Fibroblast of pulmonary artery (primary cell): ENCODE data around the gene AGAP1.

Experiments used
- DNase-seq: peaks from one replicate; pipeline ENCODE4 v3.0.0-alpha.2; 2010; ENCODE audit warnings: low read depth
- H3K4me3 ChIP-seq: replicated peaks from 2 replicates; pipeline ENCODE4 v1.5.1; 2011; ENCODE audit warnings: low read depth, mild to moderate bottlenecking, control low read depth, low read length, moderate library complexity
- TF ChIP-seq, protein P1 (sequence below): IDR thresholded peaks from 2 replicates; pipeline ENCODE4 v1.5.1; 2011; ENCODE audit warnings: mild to moderate bottlenecking, control low read depth, low read length, inconsistent platforms; ENCODE audit errors: missing control alignments

The AGAP1 gene

DNA sequence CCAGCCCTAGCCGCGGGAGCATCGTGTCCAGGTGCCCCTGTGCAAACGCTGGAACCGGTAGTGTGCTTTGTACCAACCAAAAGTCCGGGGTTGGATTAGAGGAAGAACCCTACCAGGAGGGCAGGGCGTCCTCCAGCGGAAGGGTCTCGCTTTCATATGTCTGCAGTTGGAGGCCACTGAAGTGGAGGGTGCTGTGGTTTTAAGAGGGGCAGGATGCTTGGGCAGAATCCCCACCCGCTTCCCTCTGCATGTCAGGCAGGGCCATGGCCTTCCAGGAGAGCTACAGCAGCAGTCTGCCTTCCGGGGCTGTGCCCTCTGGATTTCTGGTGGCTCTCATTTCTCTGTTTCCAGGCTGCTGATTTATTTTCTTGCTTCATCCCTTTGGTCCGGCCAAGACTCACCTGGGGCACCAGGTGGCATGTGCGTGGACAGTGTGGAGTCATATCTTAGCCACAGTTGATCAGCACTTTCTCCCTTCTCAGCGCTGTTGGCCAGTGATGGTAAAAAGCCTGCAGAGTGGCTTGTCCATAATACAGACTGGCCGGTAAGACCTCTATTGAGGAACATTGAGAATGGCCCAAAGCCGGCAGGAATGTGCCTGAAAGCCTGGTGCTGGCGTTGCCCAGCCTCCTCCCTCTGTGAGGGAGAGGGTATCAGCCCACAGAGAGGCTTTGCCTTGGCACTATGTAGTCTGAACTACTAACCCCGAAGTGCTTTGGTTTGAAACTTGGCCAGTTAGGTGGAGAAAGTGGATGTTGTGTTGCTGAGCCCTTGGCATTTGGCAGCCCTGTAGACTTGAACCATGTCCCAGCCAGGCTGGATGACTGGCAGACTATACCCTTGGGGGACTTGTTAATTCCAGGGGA lies 1.8 kb downstream of the AGAP1 start:
- TF ChIP-seq, protein P1, sequence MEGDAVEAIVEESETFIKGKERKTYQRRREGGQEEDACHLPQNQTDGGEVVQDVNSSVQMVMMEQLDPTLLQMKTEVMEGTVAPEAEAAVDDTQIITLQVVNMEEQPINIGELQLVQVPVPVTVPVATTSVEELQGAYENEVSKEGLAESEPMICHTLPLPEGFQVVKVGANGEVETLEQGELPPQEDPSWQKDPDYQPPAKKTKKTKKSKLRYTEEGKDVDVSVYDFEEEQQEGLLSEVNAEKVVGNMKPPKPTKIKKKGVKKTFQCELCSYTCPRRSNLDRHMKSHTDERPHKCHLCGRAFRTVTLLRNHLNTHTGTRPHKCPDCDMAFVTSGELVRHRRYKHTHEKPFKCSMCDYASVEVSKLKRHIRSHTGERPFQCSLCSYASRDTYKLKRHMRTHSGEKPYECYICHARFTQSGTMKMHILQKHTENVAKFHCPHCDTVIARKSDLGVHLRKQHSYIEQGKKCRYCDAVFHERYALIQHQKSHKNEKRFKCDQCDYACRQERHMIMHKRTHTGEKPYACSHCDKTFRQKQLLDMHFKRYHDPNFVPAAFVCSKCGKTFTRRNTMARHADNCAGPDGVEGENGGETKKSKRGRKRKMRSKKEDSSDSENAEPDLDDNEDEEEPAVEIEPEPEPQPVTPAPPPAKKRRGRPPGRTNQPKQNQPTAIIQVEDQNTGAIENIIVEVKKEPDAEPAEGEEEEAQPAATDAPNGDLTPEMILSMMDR: no peak
- H3K4me3 ChIP-seq: peak overlapping the region; percentile 64
- DNase-seq: no peak

DNA sequence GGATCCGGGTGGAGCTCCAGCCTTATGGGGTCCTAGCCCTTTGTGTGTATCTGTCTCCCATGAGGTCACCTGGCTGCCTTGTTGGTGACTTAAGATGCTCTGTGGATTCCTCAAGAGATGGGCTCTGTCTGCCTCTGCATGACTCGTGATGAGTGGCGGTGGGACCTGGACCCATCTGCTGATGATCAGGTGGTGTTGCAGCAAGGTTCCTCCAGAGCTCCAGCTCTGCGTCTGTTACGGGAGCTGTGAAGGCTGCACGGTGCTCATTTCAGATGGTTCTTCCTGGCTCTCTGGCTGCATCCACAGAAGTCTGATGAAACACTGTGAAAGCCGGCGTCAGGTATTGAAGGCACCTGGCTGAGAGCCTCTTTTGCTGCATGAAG lies 2.4 kb downstream of the AGAP1 start:
- no peak for DNase-seq
- TF ChIP-seq, protein P1: no peak
- no peak overlapping the region for H3K4me3 ChIP-seq

DNA sequence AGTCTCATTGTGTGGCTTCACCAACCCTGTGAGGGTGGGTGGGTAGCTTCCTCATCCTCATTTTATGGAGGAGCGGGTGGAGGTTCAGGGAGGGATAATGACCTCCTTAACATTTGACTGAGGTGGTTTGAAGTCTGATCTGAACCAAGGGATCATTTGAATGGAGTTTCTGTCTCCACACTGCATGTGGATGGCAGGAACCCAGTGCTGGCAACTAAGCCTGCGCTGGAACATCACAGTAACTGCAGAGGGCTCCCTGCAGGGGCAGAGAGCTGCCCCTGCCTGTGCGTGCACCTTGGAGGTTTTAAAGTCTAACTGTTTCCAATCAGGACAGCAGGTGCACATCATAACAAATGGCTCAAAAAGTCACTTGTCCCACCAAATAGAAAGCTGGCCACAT lies 3.3 kb downstream of the AGAP1 start:
- no peak for DNase-seq
- no peak overlapping the region for H3K4me3 ChIP-seq
- TF ChIP-seq, protein P1: no peak

DNA sequence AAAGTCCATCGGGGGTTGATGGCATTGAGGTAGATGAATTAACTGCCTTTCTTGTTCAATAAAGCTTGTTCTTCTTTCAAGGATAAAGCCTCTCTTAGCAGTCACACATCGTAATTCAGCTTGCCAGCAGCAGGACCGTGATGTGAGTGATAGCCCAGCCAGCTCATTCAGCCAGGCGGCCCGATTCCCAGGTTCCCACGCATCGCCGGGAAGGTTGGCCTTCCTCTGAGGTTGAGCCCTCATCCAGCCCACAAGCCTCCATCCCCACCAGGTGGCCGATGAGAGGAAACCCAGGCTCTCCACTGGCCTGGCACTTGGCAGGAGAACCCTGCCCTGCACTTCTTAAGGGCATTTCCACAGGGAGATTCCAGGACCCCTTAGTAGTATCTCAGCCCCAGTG lies 4.7 kb downstream of the AGAP1 start:
- DNase-seq: no peak
- TF ChIP-seq, protein P1: no peak
- no peak overlapping the region for H3K4me3 ChIP-seq

DNA sequence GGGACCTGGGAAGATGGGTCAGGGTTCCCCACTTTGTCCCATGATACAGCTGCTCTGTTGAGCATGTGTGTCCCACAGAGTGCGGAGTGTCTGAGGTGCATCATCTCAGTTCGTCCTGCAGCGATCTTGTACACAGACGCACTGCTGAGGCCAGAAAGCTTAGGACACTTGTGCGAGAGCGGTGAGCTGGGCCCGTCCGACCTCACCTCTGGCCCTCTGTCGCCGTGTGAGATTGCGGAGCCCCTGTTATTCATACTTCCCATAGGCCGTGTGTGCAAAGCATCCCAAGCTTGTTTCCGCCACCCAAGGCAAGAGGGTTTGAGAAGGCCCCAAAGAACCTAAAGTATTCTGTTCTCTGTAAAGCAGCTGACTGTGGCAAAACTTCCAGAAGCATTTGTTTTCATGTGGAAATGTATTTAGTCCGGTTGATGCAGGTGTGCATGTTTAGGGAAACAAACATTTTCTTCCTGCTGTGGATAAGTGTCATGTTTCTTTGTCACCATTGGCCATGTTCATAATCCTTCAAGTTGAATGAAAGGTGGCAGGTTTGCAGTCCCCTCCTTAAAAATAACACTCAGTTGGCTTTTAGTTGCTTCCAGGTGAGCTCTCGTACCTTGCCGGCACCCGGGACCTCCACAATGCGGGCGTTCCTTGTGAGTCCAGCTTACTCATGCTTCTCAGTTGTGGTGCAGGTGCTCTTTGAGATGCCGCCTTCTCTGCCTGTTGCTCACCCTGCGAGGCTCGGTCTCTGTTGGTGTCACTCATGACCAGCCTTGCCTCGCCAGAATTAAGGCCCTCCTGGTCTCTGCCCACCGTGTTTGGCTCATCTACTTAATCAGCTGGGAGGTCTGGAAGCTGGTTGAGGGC lies 5.3 kb downstream of the AGAP1 start:
- H3K4me3 ChIP-seq: no peak overlapping the region
- no peak for DNase-seq
- TF ChIP-seq, protein P1: no peak

DNA sequence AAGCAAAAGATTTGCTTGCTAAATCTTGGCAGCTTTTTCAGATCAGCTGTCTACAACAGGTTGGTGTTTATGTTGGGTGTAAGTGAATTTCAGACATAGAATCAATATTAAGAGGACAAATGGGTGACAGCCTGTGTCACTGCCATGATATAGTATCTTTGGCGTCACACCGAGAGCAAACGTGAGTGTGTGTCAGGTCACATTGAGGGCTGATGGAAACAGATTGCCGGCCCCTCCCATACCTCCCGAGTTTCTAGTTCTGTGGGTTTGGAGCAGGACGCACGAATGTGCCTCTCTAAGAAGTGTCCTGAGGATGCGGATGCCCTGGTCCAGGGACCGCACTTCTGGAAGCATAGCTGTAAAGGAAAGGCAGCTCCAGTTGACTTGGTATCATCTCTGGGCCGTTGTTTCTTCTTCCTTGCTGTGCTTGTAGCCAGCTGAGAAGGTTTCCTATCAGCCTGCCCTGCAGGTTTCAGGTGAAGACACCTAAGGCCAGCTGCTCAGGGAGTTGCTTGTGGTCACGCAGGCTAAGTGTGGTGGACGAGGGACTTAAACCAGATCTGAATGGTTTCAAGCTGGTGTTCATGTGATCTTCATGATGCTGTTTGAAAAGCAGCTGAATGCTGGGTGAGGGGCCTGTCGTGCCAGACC lies 6.4 kb downstream of the AGAP1 start:
- no peak for DNase-seq
- H3K4me3 ChIP-seq: no peak overlapping the region
- TF ChIP-seq, protein P1: no peak
